G401 (cell line): ENCODE measurements around the gene OXT. TPM values are rescaled to one million over a fixed set of nuclear protein-coding genes. Genes with fewer than 3 reads are reported as not detected.
"Not testable (repeated sequence)": the region's sequence is repeated elsewhere in the genome, so short reads cannot be mapped to it uniquely, and the experiment has no call there.

ENCODE experiments used
- DNase-seq: peaks from one replicate; pipeline ENCODE4 v3.0.0-alpha.2; 2015; ENCODE audit warnings: low spot score
- in situ Hi-C: cut with HindIII; loops from 2 replicates; pipeline ENCODE4 v1.10.0; 2016; ENCODE audit warnings: low sequenced_read_pairs, mixed read lengths
- total RNA-seq: library from RNA; depleted of rRNA; stranded (reverse); fragments of >200 nt; shearing (Covaris generic); gene quantifications from 2 replicates; pipeline ENCODE4 v1.2.3, GENCODE V29; 2014; rRNA removed

Gene OXT
- total RNA-seq, 1 experiment from 2014 or later: not detected

DNA sequence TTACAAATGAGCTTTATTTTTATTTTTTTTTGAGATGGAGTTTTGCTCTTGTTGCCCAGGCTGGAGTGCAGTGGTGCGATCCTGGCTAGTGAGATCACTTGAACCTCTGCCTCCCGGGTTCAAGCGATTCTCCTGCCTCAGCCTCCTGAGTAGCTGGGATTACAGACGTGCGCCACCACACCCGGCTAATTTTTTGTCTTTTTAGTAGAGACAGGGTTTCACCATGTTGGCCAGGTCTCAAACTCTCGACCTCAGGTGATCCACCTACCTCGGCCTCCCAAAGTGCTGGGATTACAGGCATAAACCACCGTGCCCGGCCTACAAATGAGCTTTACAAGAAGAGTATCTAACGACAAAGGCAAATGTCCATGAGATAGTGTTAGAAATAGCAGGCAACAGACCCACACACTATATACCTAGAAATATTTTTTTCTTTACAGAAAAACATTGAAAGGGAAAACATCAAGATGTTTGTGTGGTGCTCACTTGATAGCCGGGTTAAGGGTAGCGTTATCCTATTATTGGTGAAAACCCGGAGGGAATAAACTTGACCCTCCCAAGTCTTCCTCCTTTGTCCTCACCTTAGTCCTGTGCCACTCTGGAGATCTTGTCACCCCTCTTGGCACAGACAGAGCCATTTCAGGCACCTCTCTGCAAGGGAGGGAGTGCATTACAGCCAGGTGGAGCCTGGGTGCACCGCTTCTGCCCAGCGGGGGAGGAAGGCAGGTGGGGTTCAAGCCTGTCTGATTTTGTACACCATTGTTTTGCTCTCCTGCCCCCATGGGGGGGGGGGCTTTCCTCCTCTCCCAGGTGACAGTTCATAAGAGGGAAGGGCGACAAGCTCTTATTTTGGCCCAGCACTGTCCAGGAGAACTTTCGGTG lies 34.1 kb downstream of the OXT start:
- DNase-seq: no peak
- in situ Hi-C loops: no loop called here

GRCh38 chr20:3106185-3106584 lies 34.8 kb downstream of the OXT start:
- DNase-seq: no peak
- in situ Hi-C loops: no loop called here

- in situ Hi-C loops: no loop called here
- peak; percentile 96 for DNase-seq
These were observed 35.4 kb downstream of the OXT start for GRCh38 chr20:3106658-3107463.

DNA sequence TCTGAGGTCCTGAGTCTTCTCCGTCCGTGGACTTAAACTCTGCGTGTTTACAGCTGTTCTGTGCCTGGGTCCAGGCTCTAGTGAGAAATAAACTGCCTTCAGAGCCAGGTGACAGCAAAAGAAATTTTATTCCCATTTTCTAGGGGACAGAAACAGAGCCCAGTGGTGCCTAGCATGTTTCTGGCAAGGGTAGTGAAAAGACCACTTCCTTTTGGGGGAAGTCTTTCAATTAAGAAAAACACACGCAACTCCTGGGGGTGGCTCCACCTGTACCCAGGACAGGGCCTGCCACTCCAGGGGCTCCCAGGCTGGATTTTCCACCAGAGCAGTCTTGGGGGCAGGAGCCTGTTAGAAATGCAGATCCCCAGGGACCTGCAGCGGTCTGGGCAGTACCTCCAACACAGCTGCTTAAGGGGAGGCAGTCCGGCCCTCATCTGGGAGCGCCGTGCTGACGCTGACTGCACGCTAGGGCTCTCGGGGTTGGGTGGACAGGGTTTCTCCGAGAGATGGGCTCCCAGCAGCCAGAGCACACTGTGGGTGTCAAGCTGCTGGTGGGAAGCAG lies 36.1 kb downstream of the OXT start:
- DNase-seq: no peak
- in situ Hi-C loops: no loop called here

GRCh38 chr20:3109350-3110302 lies 38.2 kb downstream of the OXT start:
- in situ Hi-C loops: no loop called here
- DNase-seq: peak; percentile 30

DNA sequence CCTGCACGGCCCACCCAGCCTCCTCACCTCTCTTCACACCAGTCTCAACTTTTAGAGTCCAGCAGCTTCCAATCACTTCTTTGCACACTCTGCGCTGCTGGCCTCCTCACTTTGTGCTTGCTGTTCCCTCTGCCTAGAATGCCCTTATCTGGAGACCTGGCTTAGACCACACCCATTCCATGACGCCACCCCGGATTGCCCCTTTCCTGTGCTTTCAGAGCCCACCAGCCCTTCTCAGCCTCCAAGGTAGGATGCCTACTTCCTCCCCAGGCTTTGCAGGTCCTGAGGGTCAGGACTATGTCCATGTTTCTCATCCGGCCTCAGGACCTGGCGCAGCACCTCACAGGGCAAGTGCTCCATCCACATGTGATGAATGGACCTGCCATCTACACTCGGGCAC lies 40.1 kb downstream of the OXT start:
- DNase-seq: no peak
- in situ Hi-C loops: no loop called here

DNA sequence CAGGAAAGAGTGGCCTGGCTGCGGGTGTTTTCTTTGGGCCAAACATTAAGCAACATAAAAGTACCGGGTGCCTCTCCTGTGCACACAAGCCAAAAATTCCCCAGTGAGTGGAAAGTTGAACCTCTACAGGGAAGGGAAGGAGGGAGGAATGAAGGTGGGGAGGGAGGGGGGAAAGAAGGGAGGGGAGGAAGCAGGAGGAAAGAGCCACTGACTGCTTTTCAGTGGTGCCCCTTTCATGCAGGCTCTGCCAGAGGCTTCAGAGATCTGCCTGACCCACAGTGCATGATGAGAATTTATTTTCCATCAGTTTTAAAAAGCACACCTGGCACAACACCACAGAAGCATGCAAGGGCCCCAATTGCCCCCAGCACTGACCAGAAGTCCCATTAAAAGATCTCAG lies 40.6 kb downstream of the OXT start:
- no peak for DNase-seq
- in situ Hi-C loops: no loop called here

DNA sequence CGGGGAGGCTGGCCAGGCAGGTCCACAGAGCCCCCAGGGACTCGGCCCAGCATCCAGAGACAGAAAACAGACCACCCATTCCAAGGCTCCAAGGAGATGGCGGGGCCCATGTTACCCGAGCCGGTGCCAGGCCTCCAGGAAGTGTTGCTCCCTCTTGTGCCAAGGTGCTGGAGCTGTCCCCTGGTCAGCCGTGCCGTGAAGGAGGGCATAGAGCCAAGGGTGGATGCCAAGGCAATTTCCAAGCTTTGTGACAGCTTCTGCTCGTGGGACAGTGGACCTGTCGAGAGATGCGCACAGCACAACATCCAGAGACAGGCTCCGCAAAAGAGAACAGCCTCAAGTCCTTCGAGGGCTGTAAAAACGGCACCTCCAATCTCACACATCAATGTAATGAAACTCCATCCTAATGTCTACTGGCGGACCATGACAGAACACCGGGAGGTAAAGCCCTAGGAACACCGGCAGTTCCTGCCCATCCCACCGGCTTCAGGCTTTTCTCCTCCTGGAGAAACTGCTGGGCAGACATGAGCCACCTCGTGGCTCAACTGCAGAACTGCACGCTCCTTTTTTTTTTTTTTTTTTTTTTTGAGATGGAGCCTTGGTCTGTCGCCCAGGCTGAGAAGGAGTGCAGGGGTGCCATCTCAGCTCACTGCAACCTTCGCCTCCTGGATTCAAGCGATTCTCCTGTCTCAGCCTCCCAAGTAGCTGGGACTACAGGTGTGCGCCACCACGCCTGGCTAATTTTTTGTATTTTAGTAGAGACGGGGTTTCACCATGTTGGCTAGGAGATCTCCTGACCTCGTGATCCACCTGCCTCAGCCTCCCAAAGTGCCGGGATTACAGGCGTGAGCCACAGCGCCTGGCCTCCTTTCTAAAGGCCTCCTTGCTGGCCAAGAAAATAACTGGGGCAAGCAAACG lies 44.0 kb downstream of the OXT start:
- DNase-seq: peak; percentile 85
- in situ Hi-C loops: no loop called here

- no peak for DNase-seq
- in situ Hi-C loops: no loop called here
These were observed 44.9 kb downstream of the OXT start for GRCh38 chr20:3116341-3116740.

GRCh38 chr20:3117839-3118379 lies 46.5 kb downstream of the OXT start:
- DNase-seq: peak; percentile 86
- in situ Hi-C loops: not testable (repeated sequence)

GRCh38 chr20:3119044-3119443 lies 47.6 kb downstream of the OXT start:
- in situ Hi-C loops: no loop called here
- DNase-seq: no peak

DNA sequence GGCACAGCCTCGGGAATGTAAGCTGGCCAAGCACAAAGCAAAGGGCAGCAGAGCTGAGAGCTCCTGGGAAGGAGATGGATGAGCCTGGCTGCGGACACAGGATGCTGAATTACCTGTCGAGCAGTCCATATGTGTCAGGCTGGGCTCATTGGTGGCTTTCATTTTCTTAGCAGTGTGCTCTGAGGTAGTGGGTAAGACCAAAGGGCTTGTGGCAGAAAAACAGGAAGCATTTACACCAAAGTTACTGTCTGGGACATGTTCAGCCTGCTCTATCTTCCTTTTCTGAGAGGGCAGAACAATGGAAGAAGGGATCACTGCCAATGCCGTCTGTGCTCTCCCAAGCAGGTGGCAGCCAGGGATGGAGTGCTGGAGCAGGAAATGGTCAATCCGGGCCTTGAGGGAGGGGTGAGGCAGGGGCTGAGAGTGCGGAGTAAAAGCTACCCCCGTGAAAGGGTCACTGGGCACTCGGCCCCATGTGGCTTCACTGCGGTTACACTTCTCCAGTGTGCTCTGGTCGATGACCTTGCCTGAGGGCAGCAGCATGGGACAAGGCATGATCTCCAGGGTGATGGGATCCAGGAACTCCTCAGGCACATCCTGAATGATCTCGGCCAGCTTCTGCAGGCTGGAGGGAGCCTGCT lies 50.0 kb downstream of the OXT start:
- peak; percentile 45 for DNase-seq
- in situ Hi-C loops: no loop called here

Other genes with a start within 250 kb of the OXT start
- 25.2 and 45.7 TPM in 2 replicates for gene PCED1A, start 231.0 kb upstream of the OXT start, total RNA-seq
- gene VPS16, start 230.9 kb upstream of the OXT start, total RNA-seq: 41.2 and 45.5 TPM in 2 replicates
- 45.5 and 83.7 TPM in 2 replicates for gene PTPRA, start 198.1 kb upstream of the OXT start, total RNA-seq
- not detected in 2 replicates for gene GNRH2, start 28.0 kb upstream of the OXT start, total RNA-seq
- gene MRPS26, start 25.6 kb upstream of the OXT start, total RNA-seq: 105 and 142 TPM in 2 replicates
- not detected in 2 replicates for gene AVP, start 13.1 kb downstream of the OXT start, total RNA-seq
- 13.0 and 19.4 TPM in 2 replicates for gene FASTKD5, start 88.2 kb downstream of the OXT start, total RNA-seq
- 3.8 and 8.8 TPM in 2 replicates for gene UBOX5, start 88.2 kb downstream of the OXT start, total RNA-seq
- gene LZTS3, start 101.9 kb downstream of the OXT start, total RNA-seq: 10.4 and 15.2 TPM in 2 replicates
- 22.4 and 23.9 TPM in 2 replicates for gene DDRGK1, start 133.1 kb downstream of the OXT start, total RNA-seq
- gene ITPA, start 137.9 kb downstream of the OXT start, total RNA-seq: 78.9 and 91.6 TPM in 2 replicates
- 0.17 and 1.4 TPM in 2 replicates for gene SLC4A11, start 167.6 kb downstream of the OXT start, total RNA-seq